Mammary epithelial cell (primary cell): ENCODE results near the gene TNRC6C.

Experiments
- EZH2 ChIP-seq: IDR thresholded peaks from 2 replicates; pipeline ENCODE4 v1.6.1; 2012; ENCODE audit warnings: low read length, inconsistent platforms, borderline replicate concordance
- TF ChIP-seq, protein P1 (sequence below), 2 donors: IDR thresholded peaks in 1 of 2; conservative IDR thresholded peaks in 1 of 2; 2 replicates each; pipeline ENCODE4 v1.5.1; 2011 to 2012; ENCODE audit warnings: inconsistent platforms in 2 of 2, low read length in 2 of 2, mild to moderate bottlenecking in 2 of 2, control low read depth in 1 of 2, low read depth in 1 of 2; ENCODE audit not compliant: insufficient read depth in 1 of 2; ENCODE audit errors: extremely low read depth in 1 of 2

GRCh38 chr17:78126895-78127238 is 168.4 kb downstream of the TNRC6C start:
- TF ChIP-seq, protein P1, sequence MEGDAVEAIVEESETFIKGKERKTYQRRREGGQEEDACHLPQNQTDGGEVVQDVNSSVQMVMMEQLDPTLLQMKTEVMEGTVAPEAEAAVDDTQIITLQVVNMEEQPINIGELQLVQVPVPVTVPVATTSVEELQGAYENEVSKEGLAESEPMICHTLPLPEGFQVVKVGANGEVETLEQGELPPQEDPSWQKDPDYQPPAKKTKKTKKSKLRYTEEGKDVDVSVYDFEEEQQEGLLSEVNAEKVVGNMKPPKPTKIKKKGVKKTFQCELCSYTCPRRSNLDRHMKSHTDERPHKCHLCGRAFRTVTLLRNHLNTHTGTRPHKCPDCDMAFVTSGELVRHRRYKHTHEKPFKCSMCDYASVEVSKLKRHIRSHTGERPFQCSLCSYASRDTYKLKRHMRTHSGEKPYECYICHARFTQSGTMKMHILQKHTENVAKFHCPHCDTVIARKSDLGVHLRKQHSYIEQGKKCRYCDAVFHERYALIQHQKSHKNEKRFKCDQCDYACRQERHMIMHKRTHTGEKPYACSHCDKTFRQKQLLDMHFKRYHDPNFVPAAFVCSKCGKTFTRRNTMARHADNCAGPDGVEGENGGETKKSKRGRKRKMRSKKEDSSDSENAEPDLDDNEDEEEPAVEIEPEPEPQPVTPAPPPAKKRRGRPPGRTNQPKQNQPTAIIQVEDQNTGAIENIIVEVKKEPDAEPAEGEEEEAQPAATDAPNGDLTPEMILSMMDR (conservative IDR thresholded peaks at IDR 0.05 in 1 of 2, IDR thresholded peaks at IDR 0.05 in 1 of 2; ENCODE audit: extremely low read depth in 1 of 2, insufficient read depth in 1 of 2, low read depth in 1 of 2, low read length in 2 of 2) = no peak
- TF ChIP-seq EZH2 = no peak
